Heart left ventricle (tissue), 13 donors: ENCODE data around the gene MGAT3.

Experiments
- POLR2A ChIP-seq, 2 donors: fragments of 450-650 bp; IDR thresholded peaks; one replicate each; pipeline ENCODE4 v1.6.1; 2017; ENCODE audit warnings: antibody characterized with exemption in 2 of 2, mild to moderate bottlenecking in 2 of 2, moderate library complexity in 2 of 2
- TF ChIP-seq, protein P1 (sequence below), 12 donors: fragments of 200-600 bp; sonication (generic) in 4 of 12; IDR thresholded peaks; one replicate each; pipeline versions ENCODE4 v1.5.0 to v1.8.0; 2018 to 2022; ENCODE audit warnings: antibody characterized with exemption in 12 of 12, mild to moderate bottlenecking in 5 of 12
- donor health status: ischemic (EF 13 %, LVEDD 7.1; RV severe dilation, severe dysfunction).
- donor health status: DM: no; HTN: yes; CAD: no.
- donor health status: DM: no; HTN: no; CAD: no.
- donor health status: ischemic (EF 25% LVEDD 6.9; RV normal size, moderate dysfunction).
- donor health status: ischemic (EF 25% LVEDD 5.7; RV mildly dilated, moderate dysfunction).
- donor health status: ischemic (EF 35%, LVEDD 5.7; RV mildly dilated, moderate dysfunction).
- donor health status: nonischemic (EF 11% LVEDD 7.7; RV severe dilation, severe dysfunction).
- donor health status: DM: yes; HTN: yes; CAD: no.
- donor health status: PGD.
- donor health status: ischemic (EF 29% LVEDD 5.4; RV normal size, mild dysfunction).
- donor health status: nonischemic (EF 23%, LVEDD 6.1; RV moderate dilation, normal function).

DNA sequence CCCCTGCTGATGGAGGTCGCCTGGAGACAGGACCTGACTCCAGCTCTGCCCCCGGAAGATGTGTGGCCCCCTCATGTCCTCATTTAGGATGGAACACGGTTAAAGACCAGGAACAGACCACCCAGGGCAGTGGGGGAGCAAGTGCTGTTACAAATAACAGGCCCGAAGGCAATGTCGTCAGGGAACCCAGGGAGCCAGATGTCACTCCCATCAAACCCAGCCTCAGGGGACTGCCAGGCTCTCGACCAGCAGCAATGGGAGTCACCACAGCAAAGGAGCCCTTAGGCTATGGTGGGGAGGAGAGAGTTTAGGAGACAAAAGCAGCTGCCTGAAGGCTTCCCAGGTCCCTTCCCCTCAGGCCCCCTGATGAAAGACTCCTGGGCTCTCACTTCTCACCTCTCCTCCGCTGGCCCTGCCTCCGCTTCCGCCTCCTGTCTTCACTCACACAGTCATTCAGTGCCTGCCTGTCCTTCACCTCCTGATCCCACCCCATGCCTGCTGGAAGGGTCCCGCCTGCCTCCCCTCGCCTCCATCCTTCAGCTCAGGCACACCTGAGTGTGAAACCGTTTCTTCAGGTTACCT is 71.4 kb downstream of the MGAT3 start:
- TF ChIP-seq, protein P1, sequence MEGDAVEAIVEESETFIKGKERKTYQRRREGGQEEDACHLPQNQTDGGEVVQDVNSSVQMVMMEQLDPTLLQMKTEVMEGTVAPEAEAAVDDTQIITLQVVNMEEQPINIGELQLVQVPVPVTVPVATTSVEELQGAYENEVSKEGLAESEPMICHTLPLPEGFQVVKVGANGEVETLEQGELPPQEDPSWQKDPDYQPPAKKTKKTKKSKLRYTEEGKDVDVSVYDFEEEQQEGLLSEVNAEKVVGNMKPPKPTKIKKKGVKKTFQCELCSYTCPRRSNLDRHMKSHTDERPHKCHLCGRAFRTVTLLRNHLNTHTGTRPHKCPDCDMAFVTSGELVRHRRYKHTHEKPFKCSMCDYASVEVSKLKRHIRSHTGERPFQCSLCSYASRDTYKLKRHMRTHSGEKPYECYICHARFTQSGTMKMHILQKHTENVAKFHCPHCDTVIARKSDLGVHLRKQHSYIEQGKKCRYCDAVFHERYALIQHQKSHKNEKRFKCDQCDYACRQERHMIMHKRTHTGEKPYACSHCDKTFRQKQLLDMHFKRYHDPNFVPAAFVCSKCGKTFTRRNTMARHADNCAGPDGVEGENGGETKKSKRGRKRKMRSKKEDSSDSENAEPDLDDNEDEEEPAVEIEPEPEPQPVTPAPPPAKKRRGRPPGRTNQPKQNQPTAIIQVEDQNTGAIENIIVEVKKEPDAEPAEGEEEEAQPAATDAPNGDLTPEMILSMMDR (IDR thresholded peaks at IDR 0.05), result no peak
- TF ChIP-seq POLR2A (IDR thresholded peaks at IDR 0.05), result no peak
